GM18951 (cell line): Measurements from ENCODE around the gene SORCS2.

Experiments used
- POLR2A ChIP-seq: IDR thresholded peaks from 4 replicates; pipeline ENCODE4 v1.6.1; 2011; ENCODE audit warnings: mild to moderate bottlenecking; ENCODE audit not compliant: insufficient read length, insufficient read depth; ENCODE audit errors: extremely low read depth
- in situ Hi-C: fragments of 300-500 bp; cut with MboI; formaldehyde crosslinking; loops from one replicate; pipeline ENCODE4 v1.12.0; 2022; ENCODE audit warnings: low sequenced_read_pairs, mixed read lengths, inconsistent platforms; ENCODE audit not compliant: unreplicated experiment

SORCS2 gene

GRCh38 chr4:7192252-7193029 is at the start of gene SORCS2:
TSS of gene SORCS2 (plus strand) at chr4:7192538.
- in situ Hi-C loops = no loop called here
- no peak for TF ChIP-seq POLR2A

GRCh38 chr4:7144374-7145290 is 47.7 kb upstream of the SORCS2 start:
- in situ Hi-C loops = no loop called here
- TF ChIP-seq POLR2A = no peak

GRCh38 chr4:7145291-7145934 is 46.9 kb upstream of the SORCS2 start:
- in situ Hi-C loops = no loop called here

GRCh38 chr4:7146059-7146785 is 46.1 kb upstream of the SORCS2 start:
- TF ChIP-seq POLR2A = no peak
- in situ Hi-C loops = no loop called here

More at GRCh38 chr4:7145291-7145934, 46.9 kb upstream of the SORCS2 start:
- no peak for TF ChIP-seq POLR2A

GRCh38 chr4:7146786-7147115 is 45.6 kb upstream of the SORCS2 start:
- TF ChIP-seq POLR2A = no peak
- in situ Hi-C loops = no loop called here

GRCh38 chr4:7147261-7147660 is 45.1 kb upstream of the SORCS2 start:
- no peak for TF ChIP-seq POLR2A
- in situ Hi-C loops = no loop called here

GRCh38 chr4:7147661-7148310 is 44.6 kb upstream of the SORCS2 start:
- in situ Hi-C loops = no loop called here
- no peak for TF ChIP-seq POLR2A

- TF ChIP-seq POLR2A = no peak
Observed at GRCh38 chr4:7148337-7148736, 44.0 kb upstream of the SORCS2 start.

GRCh38 chr4:7150036-7150635 is 42.2 kb upstream of the SORCS2 start:
- in situ Hi-C loops = no loop called here
- no peak for TF ChIP-seq POLR2A

More at GRCh38 chr4:7148337-7148736, 44.0 kb upstream of the SORCS2 start:
- in situ Hi-C loops = no loop called here

- in situ Hi-C loops = no loop called here
- TF ChIP-seq POLR2A = no peak
Observed at GRCh38 chr4:7151668-7152227, 40.6 kb upstream of the SORCS2 start.

GRCh38 chr4:7153711-7154110 is 38.6 kb upstream of the SORCS2 start:
- in situ Hi-C loops = no loop called here
- TF ChIP-seq POLR2A = no peak
